ENCODE measurements around the gene P3H4. TPM values are rescaled to one million over a fixed set of nuclear protein-coding genes. Genes with fewer than 3 reads are reported as not detected.

P3H4 gene, protein sequence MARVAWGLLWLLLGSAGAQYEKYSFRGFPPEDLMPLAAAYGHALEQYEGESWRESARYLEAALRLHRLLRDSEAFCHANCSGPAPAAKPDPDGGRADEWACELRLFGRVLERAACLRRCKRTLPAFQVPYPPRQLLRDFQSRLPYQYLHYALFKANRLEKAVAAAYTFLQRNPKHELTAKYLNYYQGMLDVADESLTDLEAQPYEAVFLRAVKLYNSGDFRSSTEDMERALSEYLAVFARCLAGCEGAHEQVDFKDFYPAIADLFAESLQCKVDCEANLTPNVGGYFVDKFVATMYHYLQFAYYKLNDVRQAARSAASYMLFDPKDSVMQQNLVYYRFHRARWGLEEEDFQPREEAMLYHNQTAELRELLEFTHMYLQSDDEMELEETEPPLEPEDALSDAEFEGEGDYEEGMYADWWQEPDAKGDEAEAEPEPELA
- 45.5 and 51.5 TPM in 2 replicates for total RNA-seq

DNA sequence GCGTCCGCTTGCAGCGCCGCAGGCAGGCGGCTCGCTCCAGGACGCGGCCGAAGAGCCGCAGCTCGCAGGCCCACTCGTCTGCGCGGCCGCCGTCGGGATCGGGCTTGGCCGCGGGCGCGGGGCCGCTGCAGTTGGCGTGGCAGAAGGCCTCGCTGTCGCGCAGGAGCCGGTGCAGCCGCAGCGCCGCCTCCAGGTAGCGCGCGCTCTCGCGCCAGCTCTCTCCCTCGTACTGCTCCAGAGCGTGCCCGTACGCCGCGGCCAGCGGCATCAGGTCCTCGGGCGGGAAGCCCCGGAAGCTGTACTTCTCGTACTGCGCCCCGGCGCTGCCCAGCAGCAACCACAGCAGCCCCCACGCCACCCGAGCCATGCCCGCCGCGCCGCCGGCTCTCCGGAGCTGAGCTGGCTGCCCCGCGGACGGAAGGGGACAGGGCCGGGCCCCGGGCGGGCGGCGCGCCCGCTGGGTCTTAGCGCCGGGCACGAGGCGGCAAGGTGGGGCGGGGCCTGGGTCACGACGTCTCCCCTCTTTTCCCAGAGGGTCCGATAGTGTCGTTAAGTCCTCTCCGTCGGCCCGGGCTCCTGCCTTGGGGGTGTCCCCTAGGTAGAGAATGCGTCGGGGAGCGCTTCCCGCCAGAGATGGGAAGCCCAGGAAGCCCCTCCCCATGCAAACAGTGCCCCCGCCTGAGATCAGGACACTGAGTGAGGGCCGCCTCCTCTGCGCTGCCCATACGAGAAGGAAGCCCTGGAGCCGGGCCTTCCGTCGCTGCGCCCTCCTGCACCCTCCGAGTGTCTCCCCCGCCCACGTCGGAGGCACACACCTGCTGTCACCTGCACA, at the start of gene P3H4:
Gene P3H4 (minus strand): TSS at position 401 of the 832 bp plus-strand sequence. CDS start 34 bp downstream, at position 367.

DNA sequence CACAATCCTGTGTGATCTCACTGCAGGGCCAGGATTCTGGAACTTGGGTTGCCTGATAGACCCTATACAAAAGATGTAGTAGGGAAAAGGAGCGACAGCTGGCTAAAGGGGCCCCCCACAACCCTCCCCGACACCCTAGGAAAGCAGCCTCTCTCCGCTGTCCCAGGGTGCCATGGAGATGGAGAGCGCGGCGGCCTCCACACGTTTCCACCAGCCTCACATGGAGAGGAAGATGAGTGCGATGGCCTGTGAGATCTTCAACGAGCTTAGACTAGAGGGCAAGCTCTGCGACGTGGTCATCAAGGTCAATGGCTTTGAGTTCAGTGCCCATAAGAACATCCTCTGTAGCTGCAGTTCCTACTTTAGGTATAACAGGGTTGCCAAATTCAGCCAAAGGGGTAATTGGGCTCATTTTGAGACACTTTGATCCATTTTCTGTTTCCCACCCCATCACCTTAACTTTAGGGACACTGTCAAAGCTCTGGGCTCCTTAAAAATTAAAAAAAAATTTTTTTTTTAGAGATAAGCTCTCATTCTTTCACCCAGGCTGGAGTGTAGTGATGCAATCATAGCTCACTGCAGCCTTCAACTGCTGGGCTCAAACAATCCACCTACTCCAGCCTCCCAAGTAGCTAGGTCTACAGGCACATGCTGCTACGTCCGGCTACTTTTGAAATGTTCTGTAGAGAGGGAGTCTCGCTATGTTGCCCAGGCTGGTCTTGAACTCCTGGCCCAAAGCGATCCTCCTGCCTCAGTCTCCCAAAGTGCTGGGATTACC, 26.2 kb upstream of the P3H4 start, which contains the start of gene KLHL10:
Gene KLHL10 (plus strand): TSS at position 65 of the 778 bp plus-strand sequence. CDS start 108 bp downstream, at position 173.

DNA sequence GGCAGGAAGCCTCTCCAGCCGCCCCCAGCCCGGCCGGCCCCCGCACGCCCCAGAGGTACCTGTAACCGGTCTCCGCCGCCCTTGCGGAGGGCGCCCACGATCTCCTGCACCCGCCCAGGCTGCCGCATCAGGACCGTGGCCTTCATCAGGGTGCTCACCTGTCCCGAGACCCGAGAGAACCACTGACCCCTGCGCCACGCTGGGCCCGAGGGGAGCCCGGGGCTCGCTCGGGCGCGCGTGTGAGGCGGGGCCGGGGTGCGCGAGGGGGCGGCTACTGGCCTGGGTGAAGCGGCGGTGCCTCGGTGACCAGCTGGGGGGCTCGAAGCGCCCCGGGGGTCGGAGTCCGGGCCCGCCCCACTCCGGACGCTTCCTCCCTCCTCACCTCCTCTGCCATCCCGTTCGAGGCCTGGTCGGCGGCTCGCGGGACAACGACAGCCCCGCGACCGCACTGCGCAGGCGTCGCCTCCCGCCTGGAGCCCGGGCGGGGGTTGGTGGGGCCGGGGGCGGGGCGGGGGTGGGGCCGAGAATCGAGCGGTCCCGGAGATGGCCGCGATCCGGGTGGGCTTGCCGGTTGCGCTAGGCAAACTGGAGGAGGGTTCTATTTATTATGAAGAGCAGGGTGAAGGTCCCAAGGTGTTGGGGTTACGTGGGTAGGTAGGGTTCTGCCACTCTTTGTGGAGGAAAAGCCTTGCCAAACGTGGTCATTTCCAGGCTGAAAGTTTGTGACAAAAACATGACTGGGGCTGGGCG, 24.2 kb upstream of the P3H4 start, which contains the start of gene NT5C3B:
Gene NT5C3B (minus strand): TSS at position 433 of the 750 bp plus-strand sequence. CDS start 39 bp downstream, at position 394.

DNA sequence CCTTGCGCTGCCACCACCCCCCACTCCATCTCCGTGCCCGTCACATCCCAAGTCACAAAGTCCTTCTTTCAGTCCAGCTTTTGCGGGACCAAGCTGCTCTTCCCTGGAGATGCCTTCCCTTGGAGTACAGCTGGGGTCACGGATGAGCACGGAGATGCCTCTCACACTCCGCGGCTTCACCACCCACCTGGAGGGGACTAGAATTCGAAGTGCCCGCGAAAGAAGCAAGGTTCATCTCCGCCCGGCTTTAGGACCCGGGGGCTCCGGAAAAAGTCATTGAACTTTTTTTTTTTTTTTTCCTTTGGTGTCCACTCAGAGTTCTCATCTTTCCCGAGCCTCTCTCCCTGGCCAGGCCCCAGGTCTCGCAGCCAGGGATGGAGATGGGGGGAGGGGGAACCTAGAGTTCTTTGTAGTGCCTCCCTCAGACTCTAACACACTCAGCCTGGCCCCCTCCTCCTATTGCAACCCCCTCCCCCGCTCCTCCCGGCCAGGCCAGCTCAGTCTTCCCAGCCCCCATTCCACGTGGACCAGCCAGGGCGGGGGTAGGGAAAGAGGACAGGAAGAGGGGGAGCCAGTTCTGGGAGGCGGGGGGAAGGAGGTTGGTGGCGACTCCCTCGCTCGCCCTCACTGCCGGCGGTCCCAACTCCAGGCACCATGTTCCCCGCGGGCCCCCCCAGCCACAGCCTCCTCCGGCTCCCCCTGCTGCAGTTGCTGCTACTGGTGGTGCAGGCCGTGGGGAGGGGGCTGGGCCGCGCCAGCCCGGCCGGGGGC, 817 bp upstream of the P3H4 start, which contains the start of gene FKBP10:
Gene FKBP10 (plus strand): TSS at position 624 of the 771 bp plus-strand sequence. CDS start 31 bp downstream, at position 655.

DNA sequence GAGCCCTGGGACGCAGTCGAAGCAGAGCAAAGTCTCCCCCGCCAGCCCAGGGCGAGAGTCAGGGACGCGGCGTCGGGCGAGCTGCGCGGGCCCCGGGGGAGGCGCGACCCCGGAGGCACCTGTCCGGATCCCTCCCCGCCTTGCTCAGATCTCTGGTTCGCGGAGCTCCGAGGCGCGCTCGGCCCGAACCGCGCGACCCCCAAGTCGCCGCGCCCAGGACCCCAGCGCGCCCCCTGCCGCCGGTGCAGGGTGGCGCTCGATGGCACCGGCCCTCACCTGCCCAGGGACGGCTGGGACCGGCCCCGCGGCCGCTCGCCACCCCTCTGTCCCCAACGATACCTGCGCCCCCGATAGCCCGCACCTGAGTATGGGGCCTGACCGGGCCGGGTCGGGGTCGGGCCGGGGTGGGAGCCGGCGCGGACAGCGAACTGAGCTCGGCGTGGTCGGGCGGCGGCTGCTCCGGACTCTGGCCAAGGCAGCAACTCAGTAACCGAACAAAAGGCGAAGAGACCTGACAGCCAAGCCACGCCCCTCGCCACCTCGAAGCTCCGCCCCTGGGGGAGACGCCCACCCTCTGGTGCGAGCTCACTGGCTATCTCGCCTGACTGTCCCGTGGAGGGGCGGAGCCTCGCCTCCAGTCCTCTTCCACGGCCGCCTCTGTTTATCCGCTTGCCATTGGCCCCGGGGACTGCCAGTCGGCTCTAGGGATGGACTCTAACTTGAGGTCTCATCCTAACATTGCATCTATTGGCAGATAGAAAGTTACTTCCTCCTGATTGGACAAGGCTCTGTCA, 25.3 kb downstream of the P3H4 start, which contains the start of gene JUP:
Gene JUP (minus strand): TSS at position 485 of the 794 bp plus-strand sequence. CDS start 14,857 bp downstream, outside the sequence.

Other genes with a start within 250 kb of the P3H4 start
- gene KRT9, start 239.9 kb downstream of the P3H4 start, total RNA-seq, result not detected in 2 replicates
- not detected in 2 replicates for gene KRT14, start 225.1 kb downstream of the P3H4 start, total RNA-seq
- gene KRT16, start 199.2 kb downstream of the P3H4 start, total RNA-seq, result not detected in 2 replicates
- 0.09 and 0.11 TPM in 2 replicates for gene KRT17, start 187.4 kb downstream of the P3H4 start, total RNA-seq
- 73.2 and 98.0 TPM in 2 replicates for gene EIF1, start 123.1 kb downstream of the P3H4 start, total RNA-seq
- gene GAST, start 99.6 kb downstream of the P3H4 start, total RNA-seq, result not detected in 2 replicates
- gene HAP1, start 77.3 kb downstream of the P3H4 start, total RNA-seq, result 0.09 and 0.65 TPM in 2 replicates
- 294 and 328 TPM in 2 replicates for gene JUP, start 25.2 kb downstream of the P3H4 start, total RNA-seq
- gene FKBP10, start 1.1 kb upstream of the P3H4 start, total RNA-seq, result 134 and 149 TPM in 2 replicates
- gene NT5C3B, start 24.3 kb upstream of the P3H4 start, total RNA-seq, result 74.8 and 87.1 TPM in 2 replicates
- gene KLHL10, start 25.9 kb upstream of the P3H4 start, total RNA-seq, result under 0.01 TPM in 2 replicates
- gene KLHL11, start 53.5 kb upstream of the P3H4 start, total RNA-seq, result 26.1 and 37.9 TPM in 2 replicates
- 159 and 189 TPM in 2 replicates for gene ACLY, start 107.0 kb upstream of the P3H4 start, total RNA-seq
- 0.11 and 0.34 TPM in 2 replicates for gene ODAD4, start 118.7 kb upstream of the P3H4 start, total RNA-seq
- 49.5 and 55.5 TPM in 2 replicates for gene CNP, start 154.8 kb upstream of the P3H4 start, total RNA-seq
- gene DNAJC7, start 205.5 kb upstream of the P3H4 start, total RNA-seq, result 63.2 and 84.4 TPM in 2 replicates
- gene NKIRAS2, start 208.1 kb upstream of the P3H4 start, total RNA-seq, result 30.3 and 35.0 TPM in 2 replicates
- gene C17orf113, start 238.7 kb upstream of the P3H4 start, total RNA-seq, result 0.22 and 0.26 TPM in 2 replicates